K562 (cell line): ENCODE results near the gene TMEM158. TPM values are rescaled to one million over a fixed set of nuclear protein-coding genes. Genes with fewer than 3 reads are reported as not detected.

Experiments
- ATF7 ChIP-seq: fragments of 450-650 bp; IDR thresholded peaks from 2 replicates; pipeline ENCODE4 v1.7.1; 2014; ENCODE audit warnings: mild to moderate bottlenecking, moderate library complexity
- CGGBP1 ChIP-seq: fragments of 250-450 bp; sonication (Bioruptor Pico); IDR thresholded peaks from 2 replicates; pipeline ENCODE4 v1.9.0; 2021; ENCODE audit warnings: mild to moderate bottlenecking
- CREM ChIP-seq: IDR thresholded peaks from 2 replicates; pipeline ENCODE4 v1.6.1; 2014; ENCODE audit warnings: antibody characterized with exemption, low read depth
- CTCF ChIP-seq, 3 experiments: IDR thresholded peaks in 2 of 3; conservative IDR thresholded peaks in 1 of 3; 2 replicates each; pipeline ENCODE4 v1.5.1; 2011 to 2012; ENCODE audit warnings: low read length in 3 of 3, mild to moderate bottlenecking in 3 of 3, control low read depth in 2 of 3, improper control_type of control experiment in 1 of 3, inconsistent platforms in 1 of 3, low read depth in 1 of 3, mixed read lengths in 1 of 3, moderate library complexity in 1 of 3; ENCODE audit not compliant: insufficient read depth in 2 of 3
- DMBX1 ChIP-seq: fragments of 250-450 bp; sonication (Bioruptor Pico); IDR thresholded peaks from 2 replicates; pipeline ENCODE4 v1.8.0; 2022; ENCODE audit warnings: inconsistent platforms, mild to moderate bottlenecking, moderate library complexity, borderline replicate concordance
- ETV5 ChIP-seq: sonication (generic); formaldehyde crosslinking; IDR thresholded peaks from 2 replicates; pipeline ENCODE4 v1.4.0; 2020; ENCODE audit warnings: low read depth, mild to moderate bottlenecking, missing genetic modification reagents
- GABPB1 ChIP-seq: sonication (generic); formaldehyde crosslinking; IDR thresholded peaks from 2 replicates; pipeline ENCODE4 v1.8.0; 2022; ENCODE audit warnings: mild to moderate bottlenecking, missing genetic modification reagents
- GATAD2A ChIP-seq: fragments of 450-650 bp; IDR thresholded peaks from 2 replicates; pipeline ENCODE4 v1.6.1; 2017
- HDAC8 ChIP-seq: fragments of 450-650 bp; IDR thresholded peaks from 2 replicates; pipeline ENCODE4 v1.6.1; 2016; ENCODE audit warnings: mild to moderate bottlenecking, missing genetic modification characterization, moderate library complexity, missing compliant biosample characterization
- KLF16 ChIP-seq: IDR thresholded peaks from 2 replicates; pipeline ENCODE4 v1.6.1; 2016; ENCODE audit warnings: antibody characterized with exemption
- MYC ChIP-seq, 2 experiments: fragments of 250-450 bp in 1 of 2; sonication (Bioruptor Pico) in 1 of 2; IDR thresholded peaks; 2 replicates each; pipeline versions ENCODE4 v1.5.1 to v1.6.1; 2012 to 2021; ENCODE audit warnings: low read depth in 2 of 2, borderline replicate concordance in 1 of 2, improper control_type of control experiment in 1 of 2, low read length in 1 of 2, mild to moderate bottlenecking in 1 of 2, moderate library complexity in 1 of 2
- NRF1 ChIP-seq, 2 experiments: fragments of 450-650 bp; IDR thresholded peaks in 1 of 2; conservative IDR thresholded peaks in 1 of 2; 2 replicates each; pipeline ENCODE4 v1.6.1; 2014; ENCODE audit warnings: mild to moderate bottlenecking in 2 of 2
- STAG1 ChIP-seq: sonication (generic); formaldehyde crosslinking; IDR thresholded peaks from 2 replicates; pipeline ENCODE4 v1.5.0; 2020; ENCODE audit warnings: missing genetic modification reagents, borderline replicate concordance
- TBP ChIP-seq: optimal IDR thresholded peaks from 2 replicates; pipeline ENCODE3; 2011; ENCODE audit warnings: low read depth, low read length, improper control_type of control experiment
- USF1 ChIP-seq: sonication (generic); formaldehyde crosslinking; IDR thresholded peaks from 2 replicates; pipeline ENCODE4 v1.9.0; 2022; ENCODE audit warnings: mild to moderate bottlenecking, missing genetic modification reagents
- ZBTB1 ChIP-seq: sonication (generic); formaldehyde crosslinking; IDR thresholded peaks from 2 replicates; pipeline ENCODE4 v1.8.1; 2023; ENCODE audit warnings: missing genetic modification reagents, low read depth, mild to moderate bottlenecking, borderline replicate concordance
- ZBTB11 ChIP-seq, 3 experiments: fragments of 200-800 bp in 1 of 3; fragments of 250-450 bp in 1 of 3; fragments of 450-650 bp in 1 of 3; sonication (Bioruptor Pico) in 1 of 3; sonication (Bioruptor generic) in 1 of 3; formaldehyde crosslinking in 1 of 3; IDR thresholded peaks; 2 replicates each; pipeline versions ENCODE4 v1.6.1 to v1.8.0; 2016 to 2022; ENCODE audit warnings: mild to moderate bottlenecking in 2 of 3, missing genetic modification characterization in 2 of 3, missing compliant biosample characterization in 1 of 3, moderate library complexity in 1 of 3
- ZBTB5 ChIP-seq: fragments of 450-650 bp; IDR thresholded peaks from 2 replicates; pipeline ENCODE4 v1.6.1; 2017; ENCODE audit warnings: antibody characterized with exemption
- polyA plus RNA-seq, 8 experiments: library from polyadenylated mRNA; depleted of rRNA in 4 of 8; stranded (reverse) in 5 of 8; unstranded in 3 of 8; fragments of >200 nt; fragmentation: Nextera tagmentation in 2 of 8; fragmentation: Illumina TruSeq in 1 of 8; extraction: Ambion mirVana in 2 of 8; extraction: Trizol in 1 of 8; gene quantifications; 2 replicates each; pipeline versions ENCODE4 v1.2.1 to v1.2.3, GENCODE V29; 2011 to 2014; ENCODE audit warnings: inconsistent platforms in 1 of 8, missing spikeins in 1 of 8
- total RNA-seq, 7 experiments: library from RNA; depleted of rRNA in 6 of 7; stranded (reverse); fragments of >200 nt in 6 of 7; fragmentation: Illumina TruSeq in 2 of 7; extraction: Trizol in 2 of 7; gene quantifications; 2 replicates each; pipeline versions ENCODE4 v1.2.1 to v1.2.3, GENCODE V29; 2011 to 2021; ENCODE audit warnings: low replicate concordance in 1 of 7

Gene TMEM158
- total and polyA plus RNA-seq, 9 of the 15 experiments (the other 6 are each of a cell fraction or from before 2014, with no cell fraction given) = 2.2 to 46.5 (median 8.4) TPM

- TF ChIP-seq ZBTB11 (CRISPR knock-in tag; IDR thresholded peaks at IDR 0.05) (peak in 2 of 3 experiments; percentile 31 to 90; a peak in 2 of 6 replicates), USF1 (CRISPR knock-in tag) (0 out of 2 replicates have a peak, but pooled peaks have one; percentile 31), GATAD2A (0 out of 2 replicates have a peak, but pooled peaks have one; percentile 16), TBP (peak; percentile 55), CREM (peak; percentile 77), CTCF (IDR thresholded peaks at IDR 0.05 in 2 of 3, conservative IDR thresholded peaks at IDR 0.05 in 1 of 3; ENCODE audit: insufficient read depth in 2 of 3, low read depth in 1 of 3, low read length in 3 of 3) (peak; percentile 68 to 89 (median 89)), CGGBP1 (CRISPR knock-in tag) (0 out of 2 replicates have a peak, but pooled peaks have one; percentile 35), MYC (IDR thresholded peaks at IDR 0.05; ENCODE audit: low read depth, low read length) (peak; percentile 48; the same call in 1 of the 2 replicates), MYC (CRISPR knock-in tag; IDR thresholded peaks at IDR 0.05; ENCODE audit: borderline replicate concordance, low read depth) (no peak), ATF7 (peak; percentile 50; the same call in 1 of the 2 replicates), STAG1 (peak; percentile 72; the same call in 1 of the 2 replicates), ETV5 (CRISPR knock-in tag) (no peak), KLF16 (no peak), ZBTB5 (no peak), NRF1 (conservative IDR thresholded peaks at IDR 0.05 in 1 of 2, IDR thresholded peaks at IDR 0.05 in 1 of 2) (0 out of 4 replicates have a peak, but pooled peaks of 1 of the 2 experiments have one; percentile 6), HDAC8 (tag) (peak; percentile 69; the same call in 1 of the 2 replicates), GABPB1 (CRISPR knock-in tag) (0 out of 2 replicates have a peak, but pooled peaks have one; percentile 1), DMBX1 (CRISPR knock-in tag) (no peak; the same call in 1 of the 2 replicates), ZBTB1 (CRISPR knock-in tag) (peak; percentile 100)
Observed at GRCh38 chr3:45224824-45225464, 1.1 kb downstream of the TMEM158 start (continued).
